Measurements from ENCODE around the gene HSD17B10. TPM values are rescaled to one million over a fixed set of nuclear protein-coding genes. Genes with fewer than 3 reads are reported as not detected.

The HSD17B10 gene
- total RNA-seq, 1 donor from 2014 or later = 96.8 TPM

DNA sequence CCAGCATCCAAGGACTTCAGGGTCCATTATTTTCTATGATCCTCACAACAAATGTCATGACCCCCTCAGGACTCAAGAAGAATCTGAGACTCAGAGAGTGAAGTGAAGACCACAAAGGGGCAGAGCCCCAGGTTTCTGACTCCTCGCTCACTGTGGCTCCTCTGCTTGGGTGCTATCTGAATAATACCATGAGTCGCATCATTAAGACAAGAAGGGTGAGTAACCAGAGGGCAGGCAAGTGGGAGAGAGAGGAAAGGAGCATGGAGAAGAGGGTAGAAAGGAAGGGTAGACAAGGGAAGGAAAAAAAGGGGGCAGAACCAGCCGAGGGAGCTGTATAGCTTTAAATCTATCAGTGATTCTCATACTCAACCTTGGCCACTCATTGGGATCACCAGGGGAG, 15.5 kb upstream of the HSD17B10 start:
- H2AFZ ChIP-seq (ENCODE audit: low read depth, low read length) = no peak overlapping the region
- H3K4me3 ChIP-seq (ENCODE audit: insufficient read depth, low read depth, low read length) = no peak overlapping the region
- FAIRE-seq = no peak
- Mint-ChIP-seq H3K27me3 (ENCODE audit: low read depth, unreplicated experiment) (no peaks in the 10 kb centered on the region), H3K27ac (ENCODE audit: unreplicated experiment) (no peak overlapping the region), H3K9me3 (ENCODE audit: unreplicated experiment) (no peaks in the 10 kb centered on the region), H3K4me3 (ENCODE audit: unreplicated experiment) (no peak overlapping the region), H3K36me3 (ENCODE audit: low read depth, unreplicated experiment) (no peaks in the 10 kb centered on the region), H3K4me1 (ENCODE audit: low read depth, unreplicated experiment) (no peaks in the 10 kb centered on the region)
- H3K27ac ChIP-seq (ENCODE audit: low read depth, low read length) = no peak overlapping the region
- H3K4me1 ChIP-seq (ENCODE audit: insufficient read depth, low read length) = no peaks in the 10 kb centered on the region
- H3K9me3 ChIP-seq (ENCODE audit: insufficient read depth, low read depth, low read length) = no peaks in the 10 kb centered on the region
- no peak overlapping the region for H3K4me2 ChIP-seq (ENCODE audit: low read length)
- H3K36me3 ChIP-seq (ENCODE audit: insufficient read depth, low read length) = no peaks in the 10 kb centered on the region
- no peak for DNase-seq (ENCODE audit: low read depth)
- H3K9ac ChIP-seq (ENCODE audit: low read length) = no peak overlapping the region
- H3K27me3 ChIP-seq (ENCODE audit: insufficient read depth, low read length) = no peaks in the 10 kb centered on the region
- H3K79me2 ChIP-seq (ENCODE audit: insufficient read depth, low read length) = no peaks in the 10 kb centered on the region
- no peaks in the 10 kb centered on the region for H4K20me1 ChIP-seq (ENCODE audit: insufficient read depth, low read length)
- TF ChIP-seq, protein P1, sequence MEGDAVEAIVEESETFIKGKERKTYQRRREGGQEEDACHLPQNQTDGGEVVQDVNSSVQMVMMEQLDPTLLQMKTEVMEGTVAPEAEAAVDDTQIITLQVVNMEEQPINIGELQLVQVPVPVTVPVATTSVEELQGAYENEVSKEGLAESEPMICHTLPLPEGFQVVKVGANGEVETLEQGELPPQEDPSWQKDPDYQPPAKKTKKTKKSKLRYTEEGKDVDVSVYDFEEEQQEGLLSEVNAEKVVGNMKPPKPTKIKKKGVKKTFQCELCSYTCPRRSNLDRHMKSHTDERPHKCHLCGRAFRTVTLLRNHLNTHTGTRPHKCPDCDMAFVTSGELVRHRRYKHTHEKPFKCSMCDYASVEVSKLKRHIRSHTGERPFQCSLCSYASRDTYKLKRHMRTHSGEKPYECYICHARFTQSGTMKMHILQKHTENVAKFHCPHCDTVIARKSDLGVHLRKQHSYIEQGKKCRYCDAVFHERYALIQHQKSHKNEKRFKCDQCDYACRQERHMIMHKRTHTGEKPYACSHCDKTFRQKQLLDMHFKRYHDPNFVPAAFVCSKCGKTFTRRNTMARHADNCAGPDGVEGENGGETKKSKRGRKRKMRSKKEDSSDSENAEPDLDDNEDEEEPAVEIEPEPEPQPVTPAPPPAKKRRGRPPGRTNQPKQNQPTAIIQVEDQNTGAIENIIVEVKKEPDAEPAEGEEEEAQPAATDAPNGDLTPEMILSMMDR (IDR thresholded peaks at IDR 0.05; ENCODE audit: insufficient read depth, low read depth, low read length) = no peak
- TF ChIP-seq EZH2 (IDR thresholded peaks at IDR 0.05; ENCODE audit: insufficient read depth, low read length) = no peak

DNA sequence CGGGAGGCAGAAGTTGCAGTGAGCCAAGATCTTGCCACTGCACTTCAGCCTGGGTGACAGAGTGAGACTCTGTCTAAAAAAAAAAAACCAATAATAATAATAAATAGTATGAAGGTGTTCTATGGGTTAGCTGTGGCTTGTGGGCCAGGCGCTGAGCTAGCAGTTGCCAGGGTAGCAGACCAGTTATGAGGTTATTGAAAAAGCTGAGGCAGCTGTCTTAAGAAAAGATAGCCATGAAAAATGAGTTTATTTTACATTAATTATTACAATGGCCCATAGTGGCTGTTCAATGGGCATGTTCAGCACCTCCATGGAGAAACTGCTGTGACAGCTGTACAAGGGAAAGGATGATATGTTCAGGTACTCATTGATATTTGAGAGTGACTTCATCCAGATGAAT, 13.3 kb upstream of the HSD17B10 start:
- TF ChIP-seq, protein P1 (IDR thresholded peaks at IDR 0.05; ENCODE audit: insufficient read depth, low read depth, low read length) = no peak
- TF ChIP-seq EZH2 (IDR thresholded peaks at IDR 0.05; ENCODE audit: insufficient read depth, low read length) = no peak
- Histone ChIP-seq H3K9ac (ENCODE audit: low read length) (no peak overlapping the region), H3K27me3 (ENCODE audit: insufficient read depth, low read length) (no peaks in the 10 kb centered on the region), H4K20me1 (ENCODE audit: insufficient read depth, low read length) (no peaks in the 10 kb centered on the region), H3K27ac (ENCODE audit: low read depth, low read length) (no peak overlapping the region), H3K36me3 (ENCODE audit: insufficient read depth, low read length) (no peaks in the 10 kb centered on the region), H3K4me3 (ENCODE audit: insufficient read depth, low read depth, low read length) (no peak overlapping the region), H3K4me2 (ENCODE audit: low read length) (no peak overlapping the region), H3K9me3 (ENCODE audit: insufficient read depth, low read depth, low read length) (no peaks in the 10 kb centered on the region), H3K4me1 (ENCODE audit: insufficient read depth, low read length) (no peaks in the 10 kb centered on the region), H2AFZ (ENCODE audit: low read depth, low read length) (no peak overlapping the region), H3K79me2 (ENCODE audit: insufficient read depth, low read length) (no peaks in the 10 kb centered on the region)
- Mint-ChIP-seq H3K27ac (ENCODE audit: unreplicated experiment) (no peak overlapping the region), H3K4me3 (ENCODE audit: unreplicated experiment) (no peak overlapping the region), H3K36me3 (ENCODE audit: low read depth, unreplicated experiment) (no peaks in the 10 kb centered on the region), H3K27me3 (ENCODE audit: low read depth, unreplicated experiment) (no peaks in the 10 kb centered on the region), H3K9me3 (ENCODE audit: unreplicated experiment) (no peaks in the 10 kb centered on the region), H3K4me1 (ENCODE audit: low read depth, unreplicated experiment) (no peaks in the 10 kb centered on the region)
- FAIRE-seq = no peak
- no peak for DNase-seq (ENCODE audit: low read depth)

DNA sequence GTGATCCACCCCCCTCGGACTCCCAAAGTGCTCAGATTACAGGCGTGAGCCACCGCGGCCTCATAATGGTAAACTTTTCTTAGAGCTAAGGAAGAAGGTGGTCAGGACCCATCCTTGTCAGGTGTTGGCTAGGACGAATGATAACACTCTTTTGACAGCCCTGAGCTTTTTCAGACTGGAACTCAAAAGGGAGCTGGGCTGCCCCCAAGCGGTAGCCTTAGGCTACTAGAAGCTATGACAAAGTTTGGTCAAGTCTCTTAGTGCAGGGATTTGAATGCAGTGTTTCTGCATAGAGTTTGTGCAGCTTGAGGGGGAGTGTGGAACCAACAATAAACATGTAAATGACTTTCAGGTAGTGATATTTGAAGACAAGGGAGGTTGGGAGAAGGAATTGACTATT, 11.8 kb upstream of the HSD17B10 start:
- no peak overlapping the region for H3K27ac ChIP-seq (ENCODE audit: low read depth, low read length)
- no peak overlapping the region for H3K9ac ChIP-seq (ENCODE audit: low read length)
- H3K4me1 Mint-ChIP-seq (ENCODE audit: low read depth, unreplicated experiment) = no peaks in the 10 kb centered on the region
- H3K27me3 Mint-ChIP-seq (ENCODE audit: low read depth, unreplicated experiment) = no peaks in the 10 kb centered on the region
- H4K20me1 ChIP-seq (ENCODE audit: insufficient read depth, low read length) = no peaks in the 10 kb centered on the region
- H3K27ac Mint-ChIP-seq (ENCODE audit: unreplicated experiment) = no peak overlapping the region
- no peaks in the 10 kb centered on the region for H3K36me3 Mint-ChIP-seq (ENCODE audit: low read depth, unreplicated experiment)
- H3K9me3 Mint-ChIP-seq (ENCODE audit: unreplicated experiment) = no peaks in the 10 kb centered on the region
- peaks cover 6% of the 10 kb centered on the region for H3K4me1 ChIP-seq (ENCODE audit: insufficient read depth, low read length)
- H3K9me3 ChIP-seq (ENCODE audit: insufficient read depth, low read depth, low read length) = no peaks in the 10 kb centered on the region
- no peaks in the 10 kb centered on the region for H3K36me3 ChIP-seq (ENCODE audit: insufficient read depth, low read length)
- H3K4me3 Mint-ChIP-seq (ENCODE audit: unreplicated experiment) = no peak overlapping the region
- no peak overlapping the region for H2AFZ ChIP-seq (ENCODE audit: low read depth, low read length)
- FAIRE-seq = peak; percentile 91
- DNase-seq (ENCODE audit: low read depth) = no peak
- no peaks in the 10 kb centered on the region for H3K27me3 ChIP-seq (ENCODE audit: insufficient read depth, low read length)
- no peak overlapping the region for H3K4me3 ChIP-seq (ENCODE audit: insufficient read depth, low read depth, low read length)
- no peak overlapping the region for H3K4me2 ChIP-seq (ENCODE audit: low read length)
- TF ChIP-seq, protein P1 (IDR thresholded peaks at IDR 0.05; ENCODE audit: insufficient read depth, low read depth, low read length) = peak; percentile 48
- TF ChIP-seq EZH2 (IDR thresholded peaks at IDR 0.05; ENCODE audit: insufficient read depth, low read length) = no peak
- no peaks in the 10 kb centered on the region for H3K79me2 ChIP-seq (ENCODE audit: insufficient read depth, low read length)

Measured in astrocyte (in vitro differentiated cells and primary cell).